Suppressor macrophage (primary cell): ENCODE data around the gene MMRN2.
"Not testable (repeated sequence)": the region's sequence is repeated elsewhere in the genome, so short reads cannot be mapped to it uniquely, and the experiment has no call there.

Experiments used
- DNase-seq, 4 experiments: peaks; one replicate each; pipeline ENCODE4 v3.0.0-alpha.2; 2020 to 2022
- total RNA-seq, 17 experiments: gene quantifications; one replicate each; lab custom pipeline; 2026; ENCODE audit warnings: mixed read lengths in 6 of 17, inconsistent platforms in 3 of 17; lab: John Stamatoyannopoulos, UW

The MMRN2 gene, protein sequence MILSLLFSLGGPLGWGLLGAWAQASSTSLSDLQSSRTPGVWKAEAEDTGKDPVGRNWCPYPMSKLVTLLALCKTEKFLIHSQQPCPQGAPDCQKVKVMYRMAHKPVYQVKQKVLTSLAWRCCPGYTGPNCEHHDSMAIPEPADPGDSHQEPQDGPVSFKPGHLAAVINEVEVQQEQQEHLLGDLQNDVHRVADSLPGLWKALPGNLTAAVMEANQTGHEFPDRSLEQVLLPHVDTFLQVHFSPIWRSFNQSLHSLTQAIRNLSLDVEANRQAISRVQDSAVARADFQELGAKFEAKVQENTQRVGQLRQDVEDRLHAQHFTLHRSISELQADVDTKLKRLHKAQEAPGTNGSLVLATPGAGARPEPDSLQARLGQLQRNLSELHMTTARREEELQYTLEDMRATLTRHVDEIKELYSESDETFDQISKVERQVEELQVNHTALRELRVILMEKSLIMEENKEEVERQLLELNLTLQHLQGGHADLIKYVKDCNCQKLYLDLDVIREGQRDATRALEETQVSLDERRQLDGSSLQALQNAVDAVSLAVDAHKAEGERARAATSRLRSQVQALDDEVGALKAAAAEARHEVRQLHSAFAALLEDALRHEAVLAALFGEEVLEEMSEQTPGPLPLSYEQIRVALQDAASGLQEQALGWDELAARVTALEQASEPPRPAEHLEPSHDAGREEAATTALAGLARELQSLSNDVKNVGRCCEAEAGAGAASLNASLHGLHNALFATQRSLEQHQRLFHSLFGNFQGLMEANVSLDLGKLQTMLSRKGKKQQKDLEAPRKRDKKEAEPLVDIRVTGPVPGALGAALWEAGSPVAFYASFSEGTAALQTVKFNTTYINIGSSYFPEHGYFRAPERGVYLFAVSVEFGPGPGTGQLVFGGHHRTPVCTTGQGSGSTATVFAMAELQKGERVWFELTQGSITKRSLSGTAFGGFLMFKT
- total RNA-seq = 0 to 1.3 (median 0) reads per million in 17 experiments

- DNase-seq = peak in 1 of 4 experiments; percentile 24
Measured at GRCh38 chr10:86957471-86958115, at the start of gene MMRN2. Gene MMRN2, minus strand, starts transcription at chr10:86957615. Its CDS starts 74 bp downstream, at chr10:86957541.

DNA sequence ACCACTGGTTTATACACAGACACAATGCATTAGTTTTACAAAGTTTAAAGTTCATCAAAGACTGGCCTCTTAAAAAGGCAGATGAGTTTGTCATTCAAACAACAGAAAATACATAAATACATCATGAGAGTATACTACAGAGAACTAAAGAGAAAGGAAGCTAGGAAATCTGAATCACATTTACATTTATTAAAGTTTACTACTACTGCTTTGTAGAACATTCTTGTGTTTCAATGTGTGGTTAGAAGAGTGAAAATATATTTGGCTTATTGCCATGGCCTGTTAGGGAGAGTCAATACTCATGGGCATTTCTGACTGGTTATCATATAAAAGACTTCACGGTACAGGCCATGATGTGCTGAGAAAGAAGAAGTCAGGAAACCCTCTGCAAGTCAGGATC, 49.7 kb upstream of the MMRN2 start:
- DNase-seq = not testable (repeated sequence)

DNA sequence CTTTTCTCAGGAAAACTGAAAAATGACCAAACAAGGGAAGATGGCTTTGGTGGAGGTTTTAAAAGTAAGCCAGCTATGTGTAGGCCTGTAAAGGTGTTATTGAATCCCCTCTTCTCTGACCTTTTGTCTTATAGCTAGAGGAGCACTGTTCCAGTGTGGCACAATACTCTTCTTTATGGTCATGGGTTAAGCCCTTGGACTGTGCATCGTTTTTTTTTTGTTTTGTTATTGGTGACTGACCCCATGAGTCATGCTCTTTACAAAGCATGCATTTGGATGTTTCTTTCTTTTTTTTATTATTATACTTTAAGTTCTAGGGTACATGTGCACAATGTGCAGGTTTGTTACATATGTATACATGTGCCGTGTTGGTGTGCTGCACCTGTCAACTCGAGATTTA, 43.1 kb upstream of the MMRN2 start:
- DNase-seq = peak; percentile 45 to 90 (median 74)

DNA sequence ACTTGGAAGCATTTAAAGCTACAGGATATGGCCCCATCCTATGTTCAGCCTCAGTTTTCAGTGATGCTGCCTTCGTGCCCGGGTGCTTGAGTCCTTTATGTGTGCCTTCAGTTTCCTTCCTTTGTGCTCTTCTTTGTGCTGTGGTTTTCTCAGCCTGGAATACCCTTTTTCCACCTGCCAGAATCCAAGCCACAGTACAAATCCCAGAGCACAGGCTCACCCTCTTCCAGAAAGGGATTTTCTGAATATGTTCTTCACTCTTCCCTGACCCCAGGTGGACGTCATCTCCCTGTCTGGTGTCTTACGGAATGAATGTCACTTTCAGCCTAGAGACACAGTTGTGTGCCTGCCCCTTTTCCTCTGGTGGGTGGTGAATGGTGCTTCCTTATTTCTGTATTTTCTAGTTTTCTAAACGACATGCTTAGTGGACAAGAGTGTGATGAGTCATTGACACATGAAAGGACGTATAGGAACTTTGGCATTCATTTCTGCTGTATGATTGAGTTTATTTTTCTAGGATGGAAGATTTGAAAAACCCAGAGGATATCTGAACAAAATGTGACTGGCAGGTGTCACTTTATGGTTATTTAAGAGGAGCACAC, 42.5 kb upstream of the MMRN2 start:
- DNase-seq = peak; percentile 76 to 93 (median 82)

DNA sequence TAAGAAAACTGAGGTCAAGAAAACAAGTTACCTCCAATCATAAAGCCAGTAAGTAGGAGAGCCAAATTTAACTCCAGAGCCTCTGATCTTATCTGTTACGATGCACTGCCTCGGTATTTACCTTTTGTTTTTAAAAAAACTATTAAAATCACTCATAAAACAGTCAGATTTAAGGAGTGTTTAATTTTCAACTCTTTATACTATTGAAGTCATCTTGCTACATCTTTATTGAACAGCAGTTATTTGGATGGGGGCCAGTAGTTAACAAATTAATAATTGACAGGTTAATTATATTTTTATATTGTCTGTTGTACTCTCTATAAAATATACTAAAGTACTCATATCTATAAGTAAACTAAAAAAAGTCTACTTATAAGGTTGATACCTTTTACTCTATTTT, 35.5 kb upstream of the MMRN2 start:
- DNase-seq = no peak

DNA sequence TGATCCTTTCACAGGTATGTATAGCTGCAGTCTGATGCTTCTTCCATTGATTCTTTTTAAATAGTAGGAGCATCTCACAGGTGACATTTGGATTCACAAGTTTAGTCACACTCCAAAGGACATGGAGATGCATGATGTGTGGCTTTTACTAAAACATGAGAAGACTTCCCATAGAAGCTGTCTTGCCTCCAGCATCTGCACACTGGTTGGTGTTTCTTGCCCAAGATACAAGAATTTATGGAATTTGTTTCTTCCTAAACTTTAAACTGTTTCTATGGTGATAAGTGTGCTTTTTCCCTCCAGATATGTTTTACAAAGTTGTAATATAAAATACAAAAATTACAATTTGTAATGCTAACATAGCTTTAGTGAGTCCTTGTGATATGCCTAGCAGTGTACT, 35.0 kb upstream of the MMRN2 start:
- no peak for DNase-seq

- not testable (repeated sequence) for DNase-seq
Measured at GRCh38 chr10:86991362-86991761, 33.9 kb upstream of the MMRN2 start.

GRCh38 chr10:86988520-86988919, 31.1 kb upstream of the MMRN2 start:
- no peak for DNase-seq

GRCh38 chr10:86984498-86984897, 27.1 kb upstream of the MMRN2 start:
- DNase-seq = not testable (repeated sequence)

- peak; percentile 47 to 77 (median 69) for DNase-seq
Measured at GRCh38 chr10:86981716-86982115, 24.3 kb upstream of the MMRN2 start.

GRCh38 chr10:86981020-86981419, 23.6 kb upstream of the MMRN2 start:
- peak in 2 of 4 experiments; percentile 45 to 51 for DNase-seq

- DNase-seq = peak; percentile 56 to 74 (median 62)
Measured at GRCh38 chr10:86979977-86980448, 22.6 kb upstream of the MMRN2 start.

DNA sequence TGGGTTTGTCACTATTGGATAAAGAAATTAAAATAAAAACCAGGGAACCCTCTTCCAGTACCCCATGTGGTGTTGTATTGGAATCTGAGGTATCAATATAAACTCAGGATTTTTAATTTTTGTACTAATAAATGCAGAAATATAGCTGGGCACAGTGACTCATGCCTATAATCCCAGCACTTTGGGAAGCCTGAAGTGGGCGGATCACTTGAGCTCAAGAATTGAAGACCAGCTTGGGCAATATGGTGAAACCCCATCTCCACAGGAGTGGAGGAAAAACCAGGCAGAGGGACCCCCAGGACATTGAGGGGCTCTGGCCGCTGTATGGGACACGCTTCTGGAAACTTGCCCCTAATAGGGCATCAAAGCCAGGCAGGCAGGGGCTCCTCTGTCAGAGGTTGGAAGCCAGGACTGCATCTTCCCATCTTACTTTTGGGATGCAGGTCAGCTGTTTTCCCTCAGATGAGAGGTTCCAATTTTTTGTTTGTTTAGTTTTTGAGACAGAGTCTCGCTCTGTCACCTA, 21.9 kb upstream of the MMRN2 start:
- DNase-seq = peak in 1 of 4 experiments; percentile 44

GRCh38 chr10:86978457-86978856, 21.0 kb upstream of the MMRN2 start:
- not testable (repeated sequence) for DNase-seq

DNA sequence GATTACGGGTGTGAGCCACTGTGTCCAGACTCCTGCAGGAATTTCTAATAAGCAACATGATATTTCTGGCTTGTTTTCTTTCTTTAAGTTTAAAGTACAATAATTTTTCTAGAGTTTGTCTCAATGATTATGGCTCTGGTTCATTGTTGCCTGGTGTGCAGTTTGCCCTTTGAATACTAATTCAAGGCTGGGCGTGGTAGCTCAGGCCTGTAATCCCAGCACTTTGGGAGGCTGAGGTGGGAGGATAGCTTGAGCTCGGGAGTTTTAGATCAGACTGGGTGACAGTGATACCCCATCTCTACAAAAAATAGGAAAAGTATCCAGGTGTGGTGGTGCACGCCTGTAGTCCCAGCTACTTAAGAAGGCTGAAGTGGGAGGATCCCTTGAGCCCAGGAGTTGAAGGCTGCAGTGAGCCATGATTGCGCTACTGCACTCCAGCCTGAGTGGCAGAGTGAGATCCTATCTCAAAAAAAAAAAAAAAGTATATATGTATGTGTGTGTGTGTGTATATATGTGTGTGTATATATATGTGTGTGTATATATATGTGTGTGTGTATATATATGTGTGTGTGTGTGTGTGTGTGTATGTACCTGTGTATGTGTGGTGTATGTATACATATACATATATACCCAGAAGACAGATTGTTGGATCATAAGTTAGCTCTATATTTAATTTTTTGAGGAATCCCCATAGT, 19.1 kb upstream of the MMRN2 start:
- DNase-seq = no peak

DNA sequence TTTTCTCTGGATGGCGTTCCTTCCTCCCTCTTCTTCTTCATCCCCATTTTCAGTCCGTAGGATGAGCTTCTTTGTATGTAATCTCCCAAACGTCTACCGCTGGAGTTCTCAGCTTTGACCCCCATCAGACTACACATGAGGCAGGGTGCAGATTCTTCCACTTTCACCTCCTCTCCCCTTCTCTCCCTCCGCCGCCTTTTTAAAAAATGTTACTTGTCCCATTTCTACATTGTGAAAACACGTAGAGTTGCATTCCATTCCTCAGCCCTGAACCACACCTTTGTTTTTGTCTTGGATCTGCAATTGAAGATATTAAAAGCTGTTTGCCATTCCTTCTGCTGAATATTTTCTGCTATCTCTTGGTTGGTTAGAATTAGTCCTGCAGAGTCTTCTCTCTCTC, 17.1 kb upstream of the MMRN2 start:
- no peak for DNase-seq

- no peak for DNase-seq
Measured at GRCh38 chr10:86972613-86973380, 15.4 kb upstream of the MMRN2 start.

- DNase-seq = peak; percentile 89 to 96 (median 94)
Measured at GRCh38 chr10:86971232-86971991, 14.0 kb upstream of the MMRN2 start.

- DNase-seq = no peak
Measured at GRCh38 chr10:86970982-86971231, 13.5 kb upstream of the MMRN2 start.
